Thyroid gland (tissue), 4 donors: ENCODE data around the gene GJC1.

Source experiments
- POLR2A ChIP-seq, 2 donors: fragments of 450-650 bp; IDR thresholded peaks; one replicate each; pipeline ENCODE4 v1.6.1; 2017; ENCODE audit warnings: antibody characterized with exemption in 2 of 2, mild to moderate bottlenecking in 2 of 2, moderate library complexity in 1 of 2
- TF ChIP-seq, protein P1 (sequence below), 6 experiments: fragments of 200-600 bp in 3 of 6; fragments of 450-650 bp in 3 of 6; sonication (generic) in 3 of 6; IDR thresholded peaks; one replicate each; pipeline ENCODE4 v1.5.1; 2016 to 2019; ENCODE audit warnings: antibody characterized with exemption in 6 of 6, mild to moderate bottlenecking in 2 of 6, inconsistent platforms in 1 of 6, moderate library complexity in 1 of 6

- no peak for TF ChIP-seq POLR2A (IDR thresholded peaks at IDR 0.05)
- TF ChIP-seq, protein P1, sequence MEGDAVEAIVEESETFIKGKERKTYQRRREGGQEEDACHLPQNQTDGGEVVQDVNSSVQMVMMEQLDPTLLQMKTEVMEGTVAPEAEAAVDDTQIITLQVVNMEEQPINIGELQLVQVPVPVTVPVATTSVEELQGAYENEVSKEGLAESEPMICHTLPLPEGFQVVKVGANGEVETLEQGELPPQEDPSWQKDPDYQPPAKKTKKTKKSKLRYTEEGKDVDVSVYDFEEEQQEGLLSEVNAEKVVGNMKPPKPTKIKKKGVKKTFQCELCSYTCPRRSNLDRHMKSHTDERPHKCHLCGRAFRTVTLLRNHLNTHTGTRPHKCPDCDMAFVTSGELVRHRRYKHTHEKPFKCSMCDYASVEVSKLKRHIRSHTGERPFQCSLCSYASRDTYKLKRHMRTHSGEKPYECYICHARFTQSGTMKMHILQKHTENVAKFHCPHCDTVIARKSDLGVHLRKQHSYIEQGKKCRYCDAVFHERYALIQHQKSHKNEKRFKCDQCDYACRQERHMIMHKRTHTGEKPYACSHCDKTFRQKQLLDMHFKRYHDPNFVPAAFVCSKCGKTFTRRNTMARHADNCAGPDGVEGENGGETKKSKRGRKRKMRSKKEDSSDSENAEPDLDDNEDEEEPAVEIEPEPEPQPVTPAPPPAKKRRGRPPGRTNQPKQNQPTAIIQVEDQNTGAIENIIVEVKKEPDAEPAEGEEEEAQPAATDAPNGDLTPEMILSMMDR (IDR thresholded peaks at IDR 0.05), result no peak
These were observed 16.1 kb upstream of the GJC1 start for GRCh38 chr17:44846206-44846605.
